ENCODE results near the gene CYTH3. TPM values are rescaled to one million over a fixed set of nuclear protein-coding genes. Genes with fewer than 3 reads are reported as not detected.

The CYTH3 gene
- total and polyA plus RNA-seq, 2 experiments from 2014 or later, result 20.2 to 32.4 TPM

DNA sequence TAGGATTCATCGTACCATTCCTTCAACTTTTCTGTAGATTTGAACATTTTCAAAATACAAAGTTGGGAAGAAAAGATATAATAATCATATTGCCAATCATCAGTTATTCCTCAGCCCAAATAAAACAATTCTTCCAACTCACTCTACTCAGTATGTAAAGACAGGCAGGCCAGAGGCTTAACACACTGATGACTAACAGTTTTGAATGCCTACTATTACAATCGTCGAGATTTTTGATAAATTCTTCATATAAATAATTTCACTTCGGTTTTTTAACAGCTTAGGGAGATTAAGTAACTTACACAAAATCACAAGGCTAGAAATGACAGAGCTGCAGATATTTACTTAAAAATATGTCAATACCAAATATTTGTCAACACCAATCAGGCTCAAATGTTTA is 17.6 kb downstream of the CYTH3 start:
- Histone ChIP-seq H3K27me3 (no peaks in the 10 kb centered on the region), H3K9me3 (ENCODE audit: low read depth) (no peaks in the 10 kb centered on the region), H3K36me3 (no peaks in the 10 kb centered on the region), H3K27ac (no peak overlapping the region), H3K4me3 (no peak overlapping the region), H3K4me1 (ENCODE audit: low read depth) (peaks cover 33% of the 10 kb centered on the region)
- TF ChIP-seq, protein P1, sequence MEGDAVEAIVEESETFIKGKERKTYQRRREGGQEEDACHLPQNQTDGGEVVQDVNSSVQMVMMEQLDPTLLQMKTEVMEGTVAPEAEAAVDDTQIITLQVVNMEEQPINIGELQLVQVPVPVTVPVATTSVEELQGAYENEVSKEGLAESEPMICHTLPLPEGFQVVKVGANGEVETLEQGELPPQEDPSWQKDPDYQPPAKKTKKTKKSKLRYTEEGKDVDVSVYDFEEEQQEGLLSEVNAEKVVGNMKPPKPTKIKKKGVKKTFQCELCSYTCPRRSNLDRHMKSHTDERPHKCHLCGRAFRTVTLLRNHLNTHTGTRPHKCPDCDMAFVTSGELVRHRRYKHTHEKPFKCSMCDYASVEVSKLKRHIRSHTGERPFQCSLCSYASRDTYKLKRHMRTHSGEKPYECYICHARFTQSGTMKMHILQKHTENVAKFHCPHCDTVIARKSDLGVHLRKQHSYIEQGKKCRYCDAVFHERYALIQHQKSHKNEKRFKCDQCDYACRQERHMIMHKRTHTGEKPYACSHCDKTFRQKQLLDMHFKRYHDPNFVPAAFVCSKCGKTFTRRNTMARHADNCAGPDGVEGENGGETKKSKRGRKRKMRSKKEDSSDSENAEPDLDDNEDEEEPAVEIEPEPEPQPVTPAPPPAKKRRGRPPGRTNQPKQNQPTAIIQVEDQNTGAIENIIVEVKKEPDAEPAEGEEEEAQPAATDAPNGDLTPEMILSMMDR (IDR thresholded peaks at IDR 0.05; ENCODE audit: low read depth, low read length), result no peak
- DNase-seq (ENCODE audit: low read depth in 1 of 2, low spot score in 1 of 2), result no peak

DNA sequence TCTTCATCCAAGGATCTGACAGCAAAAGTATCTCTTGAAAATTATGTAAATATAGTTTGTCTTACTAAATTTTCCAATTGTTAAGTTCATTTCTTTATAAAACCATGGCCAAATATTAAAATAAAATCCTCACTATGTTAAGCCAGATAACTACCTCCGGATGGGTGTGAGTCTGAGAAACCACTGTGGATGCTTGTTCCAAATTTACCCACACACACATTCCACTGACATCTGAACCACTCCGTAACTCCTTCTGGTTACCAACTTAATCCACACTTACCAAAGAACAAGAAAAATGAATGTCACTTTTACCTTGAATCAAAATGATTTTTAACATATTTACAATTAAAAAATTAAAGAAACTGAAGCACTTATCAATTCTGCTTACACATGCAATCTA is 19.7 kb downstream of the CYTH3 start:
- Histone ChIP-seq H3K4me1 (ENCODE audit: low read depth) (peaks cover 33% of the 10 kb centered on the region), H3K27me3 (no peaks in the 10 kb centered on the region), H3K36me3 (no peaks in the 10 kb centered on the region), H3K9me3 (ENCODE audit: low read depth) (no peaks in the 10 kb centered on the region), H3K4me3 (no peak overlapping the region), H3K27ac (no peak overlapping the region)
- TF ChIP-seq, protein P1 (IDR thresholded peaks at IDR 0.05; ENCODE audit: low read depth, low read length), result no peak
- peak in 1 of 2 donors; percentile 53 for DNase-seq (ENCODE audit: low read depth in 1 of 2, low spot score in 1 of 2)

DNA sequence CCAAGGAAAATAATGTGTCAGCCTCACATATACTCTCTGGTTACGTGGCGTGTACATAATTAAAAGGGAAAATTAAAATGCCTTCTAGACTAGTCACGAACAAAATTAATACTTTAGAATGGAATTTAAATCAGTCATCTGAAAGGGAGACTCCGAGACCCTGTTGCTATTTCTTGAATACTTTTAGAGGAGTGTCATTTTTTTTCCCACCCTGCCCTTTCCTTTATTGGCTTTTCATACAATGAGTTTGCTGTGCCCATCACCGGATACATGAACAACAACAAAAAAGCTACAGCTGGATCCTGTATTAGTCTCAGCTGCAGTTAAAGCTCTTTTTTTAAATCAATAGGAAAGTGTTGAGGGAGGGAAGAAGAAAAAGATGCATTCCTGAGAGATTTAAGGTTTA is 20.1 kb downstream of the CYTH3 start:
- H3K4me1 ChIP-seq (ENCODE audit: low read depth), result peaks cover 35% of the 10 kb centered on the region
- no peaks in the 10 kb centered on the region for H3K9me3 ChIP-seq (ENCODE audit: low read depth)
- peak in 1 of 2 donors; percentile 43 for DNase-seq (ENCODE audit: low read depth in 1 of 2, low spot score in 1 of 2)
- TF ChIP-seq, protein P1 (IDR thresholded peaks at IDR 0.05; ENCODE audit: low read depth, low read length), result no peak
- H3K4me3 ChIP-seq, result no peak overlapping the region
- no peak overlapping the region for H3K27ac ChIP-seq
- no peaks in the 10 kb centered on the region for H3K27me3 ChIP-seq
- H3K36me3 ChIP-seq, result no peaks in the 10 kb centered on the region

DNA sequence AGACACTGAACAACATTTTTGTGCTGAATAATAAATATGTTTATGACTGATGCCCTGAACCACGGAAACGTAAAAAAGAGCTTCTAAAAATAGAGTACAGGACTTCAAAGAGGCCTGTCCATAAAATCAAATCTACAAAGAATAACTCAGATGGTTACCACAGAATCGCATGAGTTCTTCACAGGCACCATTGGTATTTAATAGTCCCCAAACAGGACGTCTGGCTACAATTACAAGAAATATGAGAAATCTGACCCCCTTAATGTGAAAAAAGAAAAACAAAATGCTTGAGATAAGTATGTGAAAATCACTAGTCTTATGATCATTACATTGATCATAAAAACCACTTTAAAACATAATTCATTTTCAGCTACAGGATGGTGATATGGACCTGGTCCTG is 20.8 kb downstream of the CYTH3 start:
- no peak for DNase-seq (ENCODE audit: low read depth in 1 of 2, low spot score in 1 of 2)
- Histone ChIP-seq H3K4me1 (ENCODE audit: low read depth) (peaks cover 42% of the 10 kb centered on the region), H3K27ac (no peak overlapping the region), H3K4me3 (no peak overlapping the region), H3K9me3 (ENCODE audit: low read depth) (no peaks in the 10 kb centered on the region), H3K36me3 (no peaks in the 10 kb centered on the region), H3K27me3 (no peaks in the 10 kb centered on the region)
- TF ChIP-seq, protein P1 (IDR thresholded peaks at IDR 0.05; ENCODE audit: low read depth, low read length), result no peak

DNA sequence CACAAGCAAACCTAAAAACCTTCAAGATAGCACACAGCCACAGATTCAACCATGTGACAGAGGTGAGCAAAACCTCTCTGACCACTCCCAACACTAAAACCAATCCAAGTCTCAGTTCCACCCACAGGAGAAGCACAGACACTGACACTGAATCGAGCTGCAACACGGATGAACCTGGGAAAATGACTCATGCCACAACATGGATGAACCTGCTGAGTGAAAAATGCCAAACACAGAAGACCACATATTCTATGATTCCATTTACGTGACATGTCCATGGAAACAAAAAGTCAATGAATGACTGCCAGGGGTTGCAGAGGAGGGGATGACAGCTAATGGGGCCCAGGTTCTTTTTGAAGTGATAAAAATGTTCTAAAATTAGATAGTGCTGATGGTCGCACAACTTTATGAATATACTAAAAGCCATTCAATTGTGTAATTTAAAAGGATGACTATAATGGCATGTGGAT is 22.0 kb downstream of the CYTH3 start:
- no peaks in the 10 kb centered on the region for H3K9me3 ChIP-seq (ENCODE audit: low read depth)
- peak overlapping the region; percentile 16 for H3K27ac ChIP-seq
- peaks cover 47% of the 10 kb centered on the region for H3K4me1 ChIP-seq (ENCODE audit: low read depth)
- H3K4me3 ChIP-seq, result no peak overlapping the region
- H3K36me3 ChIP-seq, result no peaks in the 10 kb centered on the region
- TF ChIP-seq, protein P1 (IDR thresholded peaks at IDR 0.05; ENCODE audit: low read depth, low read length), result no peak
- no peak for DNase-seq (ENCODE audit: low read depth in 1 of 2, low spot score in 1 of 2)
- H3K27me3 ChIP-seq, result no peaks in the 10 kb centered on the region

DNA sequence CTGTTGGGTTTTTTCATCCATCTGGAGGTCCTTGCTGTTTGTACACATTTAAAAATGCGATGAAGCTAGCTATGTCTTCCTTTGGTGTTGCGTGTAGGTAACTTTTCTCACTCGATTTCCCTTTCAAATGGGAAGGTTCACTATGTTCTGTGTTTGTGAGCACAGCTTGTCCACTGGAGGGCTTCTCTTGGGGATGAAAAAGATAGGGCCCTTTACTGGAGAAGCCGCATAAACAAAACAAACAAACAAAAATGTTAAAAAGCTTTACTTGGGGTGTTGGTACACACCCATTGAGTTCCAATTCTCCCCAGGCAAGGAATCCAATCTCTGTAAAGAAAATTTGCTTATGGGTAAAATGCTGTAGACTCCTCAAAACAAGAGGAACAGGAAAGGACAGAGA is 23.4 kb downstream of the CYTH3 start:
- H3K36me3 ChIP-seq, result no peaks in the 10 kb centered on the region
- H3K27me3 ChIP-seq, result no peaks in the 10 kb centered on the region
- H3K27ac ChIP-seq, result no peak overlapping the region
- no peak overlapping the region for H3K4me3 ChIP-seq
- H3K9me3 ChIP-seq (ENCODE audit: low read depth), result no peaks in the 10 kb centered on the region
- no peak for DNase-seq (ENCODE audit: low read depth in 1 of 2, low spot score in 1 of 2)
- H3K4me1 ChIP-seq (ENCODE audit: low read depth), result peaks cover 47% of the 10 kb centered on the region
- TF ChIP-seq, protein P1 (IDR thresholded peaks at IDR 0.05; ENCODE audit: low read depth, low read length), result no peak
